HG02642 (cell line): ENCODE results near the gene DDR2.
"Not testable (repeated sequence)": the region's sequence is repeated elsewhere in the genome, so short reads cannot be mapped to it uniquely, and the experiment has no call there.

Source experiments
- ATAC-seq: cut with Tn5 transposase; IDR thresholded peaks from one replicate; pipeline ENCODE4 v1.9.1; 2021; ENCODE audit warnings: mild to moderate bottlenecking; ENCODE audit not compliant: unreplicated experiment, poor library complexity

DDR2 gene

DNA sequence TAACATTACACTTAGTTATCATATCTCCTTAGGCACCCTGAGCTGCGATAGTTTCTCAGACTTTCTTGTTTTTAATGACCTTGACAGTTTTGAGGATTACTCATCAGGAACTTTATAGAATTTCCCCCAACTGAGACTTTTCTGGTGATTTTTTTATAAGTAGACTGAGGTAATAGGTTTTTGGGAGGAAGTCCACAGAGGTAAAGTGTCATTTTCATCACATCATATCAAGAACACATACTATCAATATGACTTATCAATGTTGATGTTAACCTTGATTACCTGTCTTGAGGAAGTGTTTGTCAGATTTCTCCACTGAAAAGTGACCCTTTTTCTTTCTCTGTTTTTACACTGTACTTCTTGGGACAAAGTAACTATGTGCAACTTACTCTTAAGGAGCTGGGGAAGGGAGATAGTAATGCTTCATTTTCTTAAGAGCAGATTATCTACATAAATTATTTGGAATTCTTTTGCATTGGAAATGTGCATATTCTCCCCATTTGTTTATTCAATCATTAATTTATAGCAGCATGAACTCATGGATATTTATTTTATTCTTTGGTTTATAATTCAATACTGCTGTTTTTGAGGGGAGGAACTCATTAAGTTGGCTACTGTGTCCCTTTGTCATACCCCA lies 85.4 kb downstream of the DDR2 start:
- no peak for ATAC-seq

DNA sequence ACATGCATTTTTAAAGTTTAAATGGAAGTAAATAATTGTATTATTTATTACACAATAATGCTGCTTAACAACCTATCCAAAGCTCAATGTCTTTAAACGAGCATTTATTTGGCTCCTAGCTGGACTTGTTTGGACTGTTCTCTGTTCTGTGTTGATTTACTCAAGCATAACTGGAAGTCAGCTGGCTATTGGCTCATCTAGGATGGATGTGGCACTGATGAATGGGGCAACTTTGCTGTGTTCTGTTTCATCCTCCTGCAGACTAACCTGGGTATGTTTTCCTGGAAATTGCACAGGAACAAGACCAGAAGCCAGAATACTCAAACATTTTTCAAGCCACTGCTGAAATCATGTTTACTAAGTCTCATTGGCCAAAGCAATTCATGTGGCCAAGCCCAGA lies 87.4 kb downstream of the DDR2 start:
- ATAC-seq, result no peak

DNA sequence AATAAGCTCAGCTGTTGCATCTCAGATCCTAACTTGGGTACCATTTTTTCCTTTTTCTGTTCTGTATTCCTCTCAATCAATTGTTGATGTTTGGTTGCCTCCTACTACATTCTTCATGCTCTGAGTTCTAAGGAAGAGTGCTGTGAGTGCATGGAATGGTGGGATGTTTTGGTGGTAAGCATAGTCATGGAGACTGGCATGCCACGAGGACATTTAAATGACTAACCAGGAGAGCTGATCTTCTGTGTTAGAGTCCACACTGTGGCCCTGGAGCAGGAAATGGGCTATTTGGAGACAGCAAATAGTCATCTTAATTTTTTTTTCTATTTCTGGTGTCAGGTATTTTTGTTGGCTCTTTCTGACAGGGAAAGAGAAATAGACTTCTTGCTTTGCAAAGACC lies 88.7 kb downstream of the DDR2 start:
- ATAC-seq, result no peak

DNA sequence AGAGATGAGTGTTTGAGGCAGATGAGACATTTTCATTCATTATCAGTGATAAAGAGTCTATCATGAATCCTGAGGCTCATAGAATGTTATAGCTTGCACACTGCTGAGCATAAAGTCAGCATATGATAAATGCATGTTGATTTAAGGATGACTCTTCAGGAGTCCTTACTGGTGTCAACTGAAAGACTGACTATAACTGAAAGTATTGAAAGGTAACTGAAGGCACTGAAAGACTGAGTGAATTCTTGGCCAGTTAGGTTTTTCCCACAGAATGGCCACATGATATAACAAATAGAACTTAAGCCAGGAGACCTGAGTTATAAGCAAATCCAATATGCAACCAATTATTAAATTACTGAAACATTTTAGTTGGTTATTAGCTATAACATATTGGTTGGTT lies 89.2 kb downstream of the DDR2 start:
- ATAC-seq, result no peak

DNA sequence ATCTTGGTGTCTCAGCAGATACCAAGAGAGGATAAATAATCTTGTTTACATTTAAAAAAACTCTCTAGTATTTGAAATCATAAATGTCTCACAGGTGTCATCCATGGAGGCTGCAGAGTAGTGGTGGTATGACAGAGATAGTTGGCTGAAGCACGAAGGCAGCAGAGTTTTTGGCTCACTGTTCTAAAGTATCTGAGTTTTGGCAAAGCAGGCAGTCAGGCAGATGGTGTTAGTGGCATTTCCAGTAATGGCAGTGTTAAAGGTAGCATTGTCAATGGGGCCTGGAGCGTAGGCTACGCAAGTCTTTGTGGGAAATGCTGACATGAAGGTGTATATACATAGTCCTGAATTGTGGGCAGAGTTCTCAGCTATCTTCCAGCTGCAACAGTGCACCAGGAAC lies 89.8 kb downstream of the DDR2 start:
- ATAC-seq, result no peak

DNA sequence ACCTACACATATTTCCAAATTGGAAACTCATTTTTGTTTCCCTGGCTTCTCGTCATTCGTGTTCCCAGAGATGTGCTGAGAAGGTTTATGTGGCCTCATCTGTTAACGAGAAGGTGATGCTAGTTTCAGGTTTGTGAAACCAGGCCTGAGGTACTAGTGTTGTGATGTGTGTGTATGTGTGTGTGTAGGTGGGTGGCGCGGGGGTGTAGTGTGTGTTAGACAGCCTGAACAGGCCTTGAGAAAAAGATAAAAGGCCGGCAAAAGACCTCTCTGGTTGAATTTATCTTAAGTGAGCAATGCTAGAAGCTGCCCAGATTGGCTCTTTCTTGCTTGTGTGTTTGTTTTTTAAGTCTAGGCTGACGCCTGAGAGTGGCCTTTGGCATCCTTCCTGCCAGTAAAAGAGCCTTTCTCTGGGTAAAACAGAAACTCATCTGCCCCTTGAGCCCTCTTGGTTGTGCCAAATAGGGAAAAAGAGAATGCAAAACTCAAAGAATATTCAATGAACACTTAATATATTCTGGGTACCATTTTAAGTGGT lies 92.4 kb downstream of the DDR2 start:
- ATAC-seq, result no peak

DNA sequence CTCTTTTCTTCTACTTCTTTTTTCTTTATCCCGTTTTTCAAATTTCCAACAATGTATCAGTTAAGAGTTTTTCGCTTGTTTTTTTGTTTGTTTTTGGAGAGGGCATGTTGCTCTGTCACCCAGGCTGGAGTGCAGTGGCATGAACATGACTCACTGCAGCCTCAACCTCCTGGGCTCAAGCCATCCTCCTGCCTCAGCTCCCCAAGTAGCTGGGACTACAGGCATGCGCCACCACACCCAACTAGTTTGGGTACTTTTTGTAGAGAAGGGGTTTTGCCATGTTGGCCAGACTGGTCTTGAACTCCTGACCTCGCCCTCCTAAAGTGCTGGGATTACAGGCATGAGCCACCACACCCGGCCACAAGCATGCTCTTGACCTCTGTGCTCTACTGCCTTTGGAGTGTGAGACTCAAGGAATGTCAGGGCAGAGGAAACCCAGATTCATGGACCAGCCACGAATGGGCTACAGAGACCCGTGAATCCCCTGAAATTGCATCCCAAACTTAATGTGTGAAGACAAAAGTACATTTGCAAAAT lies 93.1 kb downstream of the DDR2 start:
- ATAC-seq, result no peak

DNA sequence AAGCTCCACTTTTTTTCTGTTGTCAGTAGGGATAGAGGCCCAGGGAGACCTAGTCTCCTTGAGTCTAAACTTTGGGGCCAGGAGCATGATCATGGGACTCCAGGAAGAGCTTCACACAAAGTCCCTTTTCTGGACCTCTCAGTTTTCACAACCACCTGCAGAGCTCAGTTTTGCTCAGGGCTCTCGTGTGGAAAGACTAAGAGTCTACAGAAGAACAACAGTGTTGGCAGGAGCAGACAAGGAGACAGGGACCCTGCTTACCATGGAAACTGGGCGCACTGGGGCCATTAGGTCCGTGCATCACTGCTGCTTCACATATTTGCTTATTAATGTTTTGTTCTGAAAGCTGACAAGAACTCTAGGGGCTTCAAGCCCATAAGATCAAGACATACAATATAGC lies 94.3 kb downstream of the DDR2 start:
- ATAC-seq, result no peak

DNA sequence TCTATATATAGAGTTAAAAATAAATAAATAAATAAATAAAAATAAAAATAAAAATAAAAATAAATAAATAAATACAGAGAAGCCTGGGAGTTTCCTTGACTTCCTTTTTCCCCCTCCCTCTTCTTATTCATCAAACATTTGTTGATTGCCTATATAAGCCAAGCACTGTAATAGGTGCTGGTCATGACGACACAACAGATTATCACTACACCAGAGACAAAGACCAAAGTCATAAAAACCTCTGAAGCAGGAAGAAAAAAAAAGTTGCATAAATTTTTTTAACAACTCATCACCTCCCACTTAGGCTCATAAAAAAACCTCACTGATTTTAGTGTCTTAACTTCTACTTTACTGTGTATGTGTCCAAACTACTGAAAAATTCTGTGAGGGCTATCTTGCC lies 95.2 kb downstream of the DDR2 start:
- not testable (repeated sequence) for ATAC-seq

DNA sequence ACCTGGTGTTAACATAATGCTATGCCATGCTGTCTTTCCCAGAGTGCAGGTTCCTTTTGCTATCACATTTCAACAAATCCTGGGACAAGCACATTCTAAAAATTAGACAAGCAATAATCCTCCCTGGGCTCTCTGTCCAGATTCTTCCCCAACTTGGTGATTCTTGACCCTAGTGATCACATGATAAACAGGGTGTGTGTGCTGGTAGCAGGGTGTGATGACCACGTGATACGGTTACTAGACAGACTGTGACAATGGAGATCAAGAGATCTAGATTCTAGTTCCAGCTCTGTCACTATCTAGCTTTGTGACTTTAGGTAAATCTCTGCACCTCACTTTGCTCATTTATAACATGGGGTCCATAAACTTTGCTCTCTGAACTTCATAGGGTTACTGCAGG lies 96.3 kb downstream of the DDR2 start:
- no peak for ATAC-seq

DNA sequence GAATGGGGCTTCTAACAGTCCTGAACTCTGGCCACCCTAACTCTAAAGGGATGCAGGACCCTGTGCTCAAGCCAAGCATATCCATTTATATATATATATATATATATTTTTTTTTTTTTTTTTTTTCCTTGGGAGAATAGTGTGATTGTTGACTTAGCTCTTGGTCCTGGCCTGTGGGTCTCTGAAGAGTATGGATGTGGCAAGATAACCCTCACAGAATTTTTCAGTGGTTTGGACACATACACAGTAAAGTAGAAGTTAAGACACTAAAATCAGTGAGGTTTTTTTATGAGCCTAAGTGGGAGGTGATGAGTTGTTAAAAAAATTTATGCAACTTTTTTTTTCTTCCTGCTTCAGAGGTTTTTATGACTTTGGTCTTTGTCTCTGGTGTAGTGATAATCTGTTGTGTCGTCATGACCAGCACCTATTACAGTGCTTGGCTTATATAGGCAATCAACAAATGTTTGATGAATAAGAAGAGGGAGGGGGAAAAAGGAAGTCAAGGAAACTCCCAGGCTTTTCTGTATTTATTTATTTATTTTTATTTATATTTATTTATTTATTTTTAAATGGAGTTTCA lies 97.0 kb downstream of the DDR2 start:
- not testable (repeated sequence) for ATAC-seq

DNA sequence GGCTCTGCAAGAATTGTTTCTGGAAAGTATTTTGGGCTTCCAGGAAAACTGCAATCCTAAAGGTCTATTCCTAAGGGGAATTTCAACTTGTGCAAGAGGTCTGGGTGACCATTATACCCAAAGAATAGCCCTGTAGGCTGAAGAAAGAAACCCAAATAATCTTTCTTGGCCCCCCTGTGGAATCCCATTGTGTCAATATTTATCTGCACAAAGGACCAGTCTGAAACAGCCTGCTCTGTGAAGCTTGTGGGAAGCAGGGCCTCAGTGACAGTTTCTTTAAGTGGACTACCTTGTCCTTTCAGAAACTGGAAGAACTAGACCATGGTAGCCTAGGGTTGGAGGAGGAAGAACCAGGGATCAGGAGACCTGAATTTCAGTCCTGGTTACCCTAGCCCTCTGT lies 99.8 kb downstream of the DDR2 start:
- no peak for ATAC-seq

DNA sequence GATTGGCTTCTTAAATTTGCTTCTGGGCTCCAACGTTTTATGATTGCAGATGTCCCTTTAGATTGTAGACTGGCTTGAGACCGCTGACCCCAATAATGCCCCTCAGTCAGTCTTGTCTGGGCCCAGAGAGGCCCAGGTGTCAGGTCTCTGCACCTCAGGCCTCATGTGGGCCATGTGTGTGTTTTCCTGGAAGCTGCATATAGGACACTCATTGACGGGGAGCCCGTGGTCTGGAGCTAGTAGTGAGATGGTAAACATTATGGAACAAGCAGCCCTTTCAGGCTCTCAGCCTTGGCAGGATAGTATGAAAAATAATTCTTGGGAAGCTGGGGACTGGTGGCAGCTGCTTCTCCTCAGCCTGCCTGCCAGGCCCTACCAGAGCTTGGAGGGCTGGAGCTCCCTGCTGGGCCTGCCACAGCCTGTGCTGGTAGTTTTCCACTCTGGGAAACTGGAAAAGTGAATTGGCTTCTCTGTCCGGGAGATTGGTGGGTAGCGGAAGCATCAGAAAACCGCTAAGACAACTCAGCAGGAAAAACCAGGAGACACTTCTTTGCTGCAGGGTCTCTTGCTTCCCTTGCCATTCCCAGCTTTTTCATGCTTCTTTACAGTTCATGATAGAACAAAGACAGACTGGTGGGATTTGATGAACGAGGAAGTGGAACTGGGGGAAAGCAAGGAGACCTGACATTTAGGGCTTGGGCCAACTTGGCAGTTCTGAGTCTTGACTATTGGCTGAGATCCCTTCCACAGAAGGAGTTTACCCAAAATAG lies 100.5 kb downstream of the DDR2 start:
- no peak for ATAC-seq

DNA sequence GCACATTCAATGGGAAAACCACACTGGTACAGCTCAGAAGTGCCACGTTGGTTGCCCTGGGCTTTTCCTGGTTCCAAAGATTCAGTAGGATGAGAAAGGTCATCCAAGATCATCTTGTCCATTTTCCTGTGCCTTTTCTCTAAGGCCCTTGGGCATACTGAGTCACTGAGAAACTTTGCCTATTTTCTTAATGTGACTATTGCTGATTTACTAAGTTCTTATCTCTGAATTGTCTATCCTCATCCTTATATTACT lies 101.0 kb downstream of the DDR2 start:
- ATAC-seq, result no peak

DNA sequence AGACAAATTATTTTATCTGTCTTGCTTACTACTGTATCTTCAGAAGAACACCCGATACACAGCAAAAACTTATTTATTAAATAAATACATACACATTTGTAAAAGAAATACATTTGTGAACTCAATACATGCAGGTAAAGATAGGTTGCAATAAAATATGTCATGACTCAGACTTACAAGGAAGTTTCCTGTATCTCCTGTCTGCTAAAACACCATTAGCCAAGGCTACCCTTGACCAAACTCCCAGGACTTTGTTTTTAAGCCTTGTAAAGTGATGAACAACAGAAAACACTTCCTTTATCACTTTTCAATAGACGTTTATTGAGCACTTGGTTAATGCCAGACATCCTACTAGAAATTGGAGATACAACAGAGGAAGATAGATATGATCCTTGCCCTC lies 101.8 kb downstream of the DDR2 start:
- no peak for ATAC-seq

DNA sequence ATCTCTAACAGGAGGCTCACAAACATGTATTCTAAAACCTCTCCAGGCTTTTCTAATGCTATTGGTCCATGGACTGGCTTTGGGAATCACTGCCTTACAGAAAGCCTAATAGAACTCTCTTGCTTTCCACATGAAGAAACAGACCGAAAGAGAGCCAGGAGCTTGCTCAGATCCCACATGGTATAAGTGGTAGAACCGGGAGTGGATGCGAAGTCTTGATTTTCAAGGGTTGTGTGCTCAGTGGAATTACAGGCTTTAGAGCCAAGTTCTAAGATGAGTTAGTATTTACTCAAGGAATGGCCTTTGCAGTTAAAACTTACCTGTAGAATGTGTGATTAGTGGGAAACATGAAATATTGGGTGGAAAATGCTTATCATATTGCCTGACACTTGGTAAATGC lies 103.9 kb downstream of the DDR2 start:
- no peak for ATAC-seq

DNA sequence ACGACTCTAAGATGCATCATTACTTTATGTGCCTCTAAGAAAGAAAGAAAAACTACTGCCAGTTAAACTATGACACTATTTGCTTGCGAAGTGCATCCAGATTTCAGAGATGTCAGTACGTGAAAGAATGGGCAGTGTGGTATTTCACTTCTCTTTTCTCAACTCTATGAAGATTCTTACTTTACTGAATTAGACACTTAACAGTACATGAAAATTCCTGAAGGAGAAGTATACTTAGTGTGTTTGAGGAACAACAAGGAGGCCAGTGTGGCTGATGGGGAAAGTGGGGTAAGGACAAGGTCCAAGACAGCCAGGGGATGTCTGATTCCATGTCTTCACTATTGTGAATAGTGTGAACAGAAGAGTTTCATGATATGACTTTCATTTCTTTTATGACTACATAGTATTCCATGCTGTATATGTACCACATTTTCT lies 104.4 kb downstream of the DDR2 start:
- ATAC-seq, result peak; percentile 71

DNA sequence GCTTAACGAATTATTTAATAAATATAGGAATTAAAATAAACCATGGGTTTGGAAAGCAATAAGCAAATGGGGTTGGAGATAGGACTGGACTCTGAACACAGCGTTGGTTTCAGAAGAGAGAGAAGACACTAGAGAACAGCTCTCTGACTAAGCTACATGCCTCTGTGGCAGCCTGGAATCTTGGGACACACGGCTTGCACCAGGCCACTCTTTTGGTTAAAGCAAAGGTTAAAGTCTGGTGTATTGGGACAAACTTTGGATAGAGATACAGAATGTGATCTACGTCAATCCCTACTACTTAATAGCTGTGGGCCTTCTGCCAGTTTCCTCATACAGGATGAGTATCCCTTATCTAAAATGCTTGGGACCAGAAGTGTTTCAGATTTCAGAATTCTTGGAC lies 108.5 kb downstream of the DDR2 start:
- ATAC-seq, result no peak

DNA sequence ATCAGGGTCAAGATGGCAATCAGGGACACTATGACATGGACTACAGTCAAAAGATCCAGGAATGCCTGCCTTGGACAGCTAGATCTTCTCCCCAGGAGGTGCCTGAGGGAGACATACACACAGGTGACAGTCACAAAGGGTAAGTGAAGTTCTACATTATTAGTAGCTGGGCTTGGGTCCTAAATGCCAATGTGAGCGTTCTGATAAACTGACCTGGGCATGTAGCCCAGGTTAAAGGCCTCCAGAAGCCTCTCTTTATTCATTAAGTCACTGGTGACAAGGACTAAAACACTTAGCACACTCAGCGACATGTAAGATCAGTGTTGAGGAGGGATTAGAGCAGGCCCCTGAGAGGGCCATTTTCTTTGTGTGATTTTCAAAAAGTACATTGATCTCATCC lies 109.3 kb downstream of the DDR2 start:
- ATAC-seq, result no peak

DNA sequence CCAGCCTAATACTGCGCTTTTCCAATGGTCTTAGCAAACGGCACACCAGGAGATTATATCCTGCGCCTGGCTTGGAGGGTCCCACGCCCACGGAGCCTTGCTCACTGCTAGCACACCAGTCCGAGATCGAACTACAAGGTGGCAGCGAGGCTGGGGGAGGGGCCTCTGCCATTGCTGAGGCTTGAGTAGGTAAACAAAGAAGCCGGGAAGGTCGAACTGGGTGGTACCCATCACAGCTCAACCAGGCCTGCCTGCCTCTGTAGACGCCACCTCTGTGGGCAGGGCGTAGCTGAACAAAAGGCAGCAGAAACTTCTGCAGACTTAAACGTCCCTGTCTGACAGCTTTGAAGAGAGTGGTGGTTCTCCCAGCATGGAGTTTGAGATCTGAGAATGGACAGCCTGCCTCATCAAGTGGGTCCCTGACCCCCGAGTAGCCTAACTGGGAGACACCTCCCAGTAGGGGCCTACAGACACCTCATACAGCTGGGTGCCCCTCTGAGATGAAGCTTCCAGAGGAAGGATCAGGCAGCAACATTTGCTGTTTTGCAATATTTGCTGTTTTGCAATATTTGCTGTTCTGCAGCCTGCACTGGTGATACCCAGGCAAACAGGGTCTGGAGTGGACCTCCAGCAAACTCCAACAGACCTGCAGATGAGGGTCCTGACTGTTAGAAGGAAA lies 114.1 kb downstream of the DDR2 start:
- not testable (repeated sequence) for ATAC-seq
